Testis (tissue), 3 donors: ENCODE results near the gene FUZ. TPM values are rescaled to one million over a fixed set of nuclear protein-coding genes. Genes with fewer than 3 reads are reported as not detected.

ENCODE experiments used
- DNase-seq: peaks from one replicate; pipeline ENCODE4 v3.0.0-alpha.2; 2019
- H3K27ac ChIP-seq, 2 donors: fragments of 200-600 bp; sonication (generic); one replicate each; pipeline ENCODE4 v1.5.1; 2019
- H3K27me3 ChIP-seq: fragments of 200-600 bp; sonication (generic); one replicate; pipeline ENCODE4 v1.5.1; 2019
- H3K36me3 ChIP-seq: fragments of 200-600 bp; sonication (generic); one replicate; pipeline ENCODE4 v1.5.1; 2017; ENCODE audit warnings: low read depth; ENCODE audit errors: missing control alignments
- H3K4me1 ChIP-seq: fragments of 200-600 bp; sonication (generic); one replicate; pipeline ENCODE4 v1.5.1; 2019
- H3K4me3 ChIP-seq, 2 donors: fragments of 200-600 bp; sonication (generic); one replicate each; pipeline ENCODE4 v1.5.1; 2017 to 2019
- H3K9me3 ChIP-seq: fragments of 200-600 bp; sonication (generic); one replicate; pipeline ENCODE4 v1.5.1; 2017
- POLR2A ChIP-seq: fragments of 450-650 bp; IDR thresholded peaks from one replicate; pipeline ENCODE4 v1.6.1; 2017; ENCODE audit warnings: antibody characterized with exemption, mild to moderate bottlenecking, moderate library complexity
- WGBS, 2 donors: methylation state at CpG; one replicate each; pipeline ENCODE4 v1.1.5; 2018; 5-methylcytosine and 5-hydroxymethylcytosine counted together
- intact Hi-C: fragments of 100-400 bp; cut with DNase I; formaldehyde crosslinking; loops from one replicate; pipeline ENCODE4 v1.15.1; 2023; ENCODE audit warnings: low total_unique reads
- polyA plus RNA-seq: library from polyadenylated mRNA; stranded (reverse); fragments of 350-450 nt; fragmentation: Illumina TruSeq; extraction: RNeasy Lipid Tissue Mini Kit (QIAGEN cat#74804); gene quantifications from one replicate; pipeline ENCODE4 v1.2.3, GENCODE V29; 2014; ENCODE audit warnings: low read depth, low replicate concordance; ENCODE audit not compliant: insufficient read depth
- total RNA-seq, 2 donors: library from RNA; depleted of rRNA; stranded (reverse); fragments of >200 nt; gene quantifications; one replicate each; pipeline ENCODE4 v1.2.3, GENCODE V29; 2016
- TF ChIP-seq, protein P1 (sequence below), 3 experiments: fragments of 450-650 bp in 2 of 3; fragments of 200-600 bp in 1 of 3; sonication (generic) in 1 of 3; IDR thresholded peaks; one replicate each; pipeline ENCODE4 v1.5.1; 2016 to 2019; ENCODE audit warnings: antibody characterized with exemption in 3 of 3, mild to moderate bottlenecking in 2 of 3, moderate library complexity in 1 of 3

Gene FUZ
- total and polyA plus RNA-seq, 3 donors from 2014 or later: 56.0 to 101 (median 98.0) TPM

DNA sequence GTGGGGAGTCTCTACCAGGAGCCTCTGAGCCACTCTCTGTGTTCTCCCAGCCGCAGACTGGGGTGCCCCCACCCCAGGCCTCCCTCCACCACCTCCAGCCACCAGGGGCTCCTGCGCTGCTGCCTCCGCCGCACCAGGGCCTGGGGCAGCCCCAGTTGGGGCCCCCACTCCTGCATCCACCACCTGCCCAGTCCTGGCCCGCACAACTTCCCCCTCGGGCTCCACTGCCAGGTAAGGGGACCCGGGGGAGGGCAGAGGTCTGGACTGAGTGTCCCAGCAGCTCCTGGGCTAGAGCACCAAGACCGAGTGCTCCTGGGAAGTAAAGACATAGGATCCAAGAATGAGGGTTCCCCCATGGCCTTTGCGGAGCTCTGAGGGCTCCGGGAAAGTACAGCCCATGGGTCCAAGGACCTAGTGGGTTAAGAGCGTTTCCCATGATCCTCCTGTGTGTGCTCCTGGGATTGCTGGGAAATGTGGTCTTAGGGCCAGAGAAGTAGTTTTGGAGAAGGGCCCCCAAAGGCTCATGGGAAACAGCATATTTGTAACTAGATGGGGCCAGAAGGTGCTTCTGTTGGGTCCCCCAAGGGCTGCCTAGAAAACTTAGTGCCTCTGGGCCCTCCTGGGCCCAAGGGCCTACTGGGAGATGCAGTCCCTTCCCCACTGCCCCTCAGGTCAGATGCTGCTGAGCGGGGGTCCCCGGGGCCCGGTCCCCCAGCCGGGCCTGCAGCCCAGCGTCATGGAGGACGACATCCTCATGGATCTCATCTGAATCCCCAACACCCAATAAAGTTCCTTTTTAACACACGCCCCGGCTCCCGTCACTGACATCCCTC, 23.3 kb upstream of the FUZ start:
- intact Hi-C loops: no loop called here
- 91 to 94% methylated on average over 5 to 20 of the region's 20 CpGs for WGBS, 2 donors
- H3K9me3 ChIP-seq: no peaks in the 10 kb centered on the region
- H3K36me3 ChIP-seq: peaks cover 3% of the 10 kb centered on the region
- no peak overlapping the region for H3K27ac ChIP-seq
- no peak overlapping the region for H3K4me3 ChIP-seq
- H3K27me3 ChIP-seq: no peaks in the 10 kb centered on the region
- no peak for TF ChIP-seq POLR2A
- TF ChIP-seq, protein P1, sequence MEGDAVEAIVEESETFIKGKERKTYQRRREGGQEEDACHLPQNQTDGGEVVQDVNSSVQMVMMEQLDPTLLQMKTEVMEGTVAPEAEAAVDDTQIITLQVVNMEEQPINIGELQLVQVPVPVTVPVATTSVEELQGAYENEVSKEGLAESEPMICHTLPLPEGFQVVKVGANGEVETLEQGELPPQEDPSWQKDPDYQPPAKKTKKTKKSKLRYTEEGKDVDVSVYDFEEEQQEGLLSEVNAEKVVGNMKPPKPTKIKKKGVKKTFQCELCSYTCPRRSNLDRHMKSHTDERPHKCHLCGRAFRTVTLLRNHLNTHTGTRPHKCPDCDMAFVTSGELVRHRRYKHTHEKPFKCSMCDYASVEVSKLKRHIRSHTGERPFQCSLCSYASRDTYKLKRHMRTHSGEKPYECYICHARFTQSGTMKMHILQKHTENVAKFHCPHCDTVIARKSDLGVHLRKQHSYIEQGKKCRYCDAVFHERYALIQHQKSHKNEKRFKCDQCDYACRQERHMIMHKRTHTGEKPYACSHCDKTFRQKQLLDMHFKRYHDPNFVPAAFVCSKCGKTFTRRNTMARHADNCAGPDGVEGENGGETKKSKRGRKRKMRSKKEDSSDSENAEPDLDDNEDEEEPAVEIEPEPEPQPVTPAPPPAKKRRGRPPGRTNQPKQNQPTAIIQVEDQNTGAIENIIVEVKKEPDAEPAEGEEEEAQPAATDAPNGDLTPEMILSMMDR (IDR thresholded peaks at IDR 0.05): no peak
- no peak for DNase-seq
- no peaks in the 10 kb centered on the region for H3K4me1 ChIP-seq

DNA sequence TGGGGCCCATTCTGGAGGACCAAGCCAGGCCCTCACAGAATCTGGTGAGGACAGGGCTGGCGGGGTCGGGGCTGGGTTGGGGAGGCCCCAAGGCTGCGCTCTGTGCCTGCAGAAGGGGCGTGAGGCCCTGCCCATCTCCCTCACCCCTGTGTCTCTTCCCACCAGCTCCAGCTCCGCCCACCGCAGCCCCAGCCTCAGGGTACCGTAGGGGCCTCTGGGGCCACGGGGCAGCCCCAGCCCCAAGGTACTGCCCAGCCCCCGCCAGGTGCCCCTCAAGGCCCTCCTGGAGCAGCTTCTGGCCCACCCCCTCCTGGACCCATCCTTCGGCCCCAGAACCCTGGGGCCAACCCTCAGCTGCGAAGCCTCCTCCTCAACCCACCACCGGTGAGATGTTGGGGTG, 22.5 kb upstream of the FUZ start:
- DNase-seq: no peak
- Histone ChIP-seq H3K4me3 (no peak overlapping the region), H3K27ac (no peak overlapping the region), H3K27me3 (no peaks in the 10 kb centered on the region), H3K9me3 (no peaks in the 10 kb centered on the region), H3K4me1 (no peaks in the 10 kb centered on the region), H3K36me3 (peaks cover 3% of the 10 kb centered on the region)
- 94 to 100% methylated on average over 7 to 12 of the region's 12 CpGs for WGBS, 2 donors
- intact Hi-C loops: no loop called here
- no peak for TF ChIP-seq POLR2A
- TF ChIP-seq, protein P1 (IDR thresholded peaks at IDR 0.05): no peak

- no peak for DNase-seq
- intact Hi-C loops: no loop called here
- no peak overlapping the region for H3K27ac ChIP-seq
- no peaks in the 10 kb centered on the region for H3K27me3 ChIP-seq
- TF ChIP-seq, protein P1 (IDR thresholded peaks at IDR 0.05): no peak
- H3K9me3 ChIP-seq: no peaks in the 10 kb centered on the region
- no peak overlapping the region for H3K4me3 ChIP-seq
- H3K36me3 ChIP-seq: peaks cover 3% of the 10 kb centered on the region
- 92 to 93% methylated on average over 4 to 7 of the region's 7 CpGs for WGBS, 2 donors
- no peaks in the 10 kb centered on the region for H3K4me1 ChIP-seq
Measured at GRCh38 chr19:49833599-49833998, 20.5 kb upstream of the FUZ start.

DNA sequence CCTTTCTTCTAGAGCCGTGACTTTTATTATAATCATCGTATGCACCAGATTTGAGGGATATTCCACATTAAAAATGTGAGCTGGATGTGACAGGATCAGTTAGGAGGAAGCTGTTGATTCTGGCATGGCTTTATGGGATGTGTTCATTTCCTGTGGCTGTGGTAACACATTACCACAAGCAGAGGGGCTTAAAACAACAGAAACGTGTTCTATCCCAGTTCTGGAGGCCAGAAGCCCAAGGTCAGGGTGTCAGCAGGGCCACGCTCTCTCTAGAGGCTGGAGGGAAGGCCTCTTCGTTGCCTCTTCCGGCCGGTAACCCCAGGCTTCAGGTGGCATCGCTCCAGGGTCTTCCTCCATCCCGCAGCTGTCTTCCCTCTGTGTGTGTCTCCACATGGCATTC, 19.5 kb upstream of the FUZ start:
- Histone ChIP-seq H3K27ac (no peak overlapping the region), H3K4me3 (no peak overlapping the region), H3K27me3 (no peaks in the 10 kb centered on the region), H3K9me3 (no peaks in the 10 kb centered on the region), H3K4me1 (no peaks in the 10 kb centered on the region), H3K36me3 (peaks cover 3% of the 10 kb centered on the region)
- intact Hi-C loops: no loop called here
- no peak for DNase-seq
- WGBS, 2 donors: 50 to 79% methylated on average over 9 of the region's 9 CpGs
- TF ChIP-seq, protein P1 (IDR thresholded peaks at IDR 0.05): no peak
- TF ChIP-seq POLR2A: no peak

GRCh38 chr19:49831592-49831991, 18.5 kb upstream of the FUZ start:
- intact Hi-C loops: no loop called here
- no peak overlapping the region for H3K4me3 ChIP-seq
- no peaks in the 10 kb centered on the region for H3K27me3 ChIP-seq
- peaks cover 4% of the 10 kb centered on the region for H3K4me1 ChIP-seq
- 90 to 93% methylated on average over 2 to 8 of the region's 8 CpGs for WGBS, 2 donors
- no peak for DNase-seq
- peaks cover 3% of the 10 kb centered on the region for H3K36me3 ChIP-seq
- H3K9me3 ChIP-seq: no peaks in the 10 kb centered on the region
- TF ChIP-seq POLR2A: no peak
- TF ChIP-seq, protein P1 (IDR thresholded peaks at IDR 0.05): no peak
- H3K27ac ChIP-seq: no peak overlapping the region
